Testis (tissue), 2 donors: ENCODE data around the gene RRAD.

ENCODE experiments used
- POLR2A ChIP-seq: fragments of 450-650 bp; IDR thresholded peaks from one replicate; pipeline ENCODE4 v1.6.1; 2017; ENCODE audit warnings: antibody characterized with exemption, mild to moderate bottlenecking, moderate library complexity
- TF ChIP-seq, protein P1 (sequence below), 3 experiments: fragments of 450-650 bp in 2 of 3; fragments of 200-600 bp in 1 of 3; sonication (generic) in 1 of 3; IDR thresholded peaks; one replicate each; pipeline ENCODE4 v1.5.1; 2016 to 2019; ENCODE audit warnings: antibody characterized with exemption in 3 of 3, mild to moderate bottlenecking in 2 of 3, moderate library complexity in 1 of 3

DNA sequence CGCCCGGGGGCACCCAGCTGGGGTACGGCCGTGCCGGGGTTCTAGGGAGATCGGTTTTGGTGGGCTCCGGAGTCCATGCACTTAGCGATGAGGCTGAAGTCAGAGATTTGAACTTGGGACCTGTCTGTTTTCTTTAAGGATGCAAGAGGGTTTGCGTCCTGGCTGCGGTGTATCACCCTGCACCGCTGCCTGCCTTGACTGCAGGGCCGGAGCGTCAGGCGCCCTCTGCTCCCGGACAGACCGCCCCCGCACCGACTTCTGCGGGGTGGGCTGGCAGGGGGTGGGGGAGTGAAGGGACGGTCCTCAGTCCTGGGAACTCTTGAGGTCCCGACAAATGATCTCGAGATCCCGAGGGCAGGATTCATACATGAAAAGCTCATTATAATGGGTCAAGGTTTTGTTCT lies 44.3 kb downstream of the RRAD start:
- TF ChIP-seq, protein P1, sequence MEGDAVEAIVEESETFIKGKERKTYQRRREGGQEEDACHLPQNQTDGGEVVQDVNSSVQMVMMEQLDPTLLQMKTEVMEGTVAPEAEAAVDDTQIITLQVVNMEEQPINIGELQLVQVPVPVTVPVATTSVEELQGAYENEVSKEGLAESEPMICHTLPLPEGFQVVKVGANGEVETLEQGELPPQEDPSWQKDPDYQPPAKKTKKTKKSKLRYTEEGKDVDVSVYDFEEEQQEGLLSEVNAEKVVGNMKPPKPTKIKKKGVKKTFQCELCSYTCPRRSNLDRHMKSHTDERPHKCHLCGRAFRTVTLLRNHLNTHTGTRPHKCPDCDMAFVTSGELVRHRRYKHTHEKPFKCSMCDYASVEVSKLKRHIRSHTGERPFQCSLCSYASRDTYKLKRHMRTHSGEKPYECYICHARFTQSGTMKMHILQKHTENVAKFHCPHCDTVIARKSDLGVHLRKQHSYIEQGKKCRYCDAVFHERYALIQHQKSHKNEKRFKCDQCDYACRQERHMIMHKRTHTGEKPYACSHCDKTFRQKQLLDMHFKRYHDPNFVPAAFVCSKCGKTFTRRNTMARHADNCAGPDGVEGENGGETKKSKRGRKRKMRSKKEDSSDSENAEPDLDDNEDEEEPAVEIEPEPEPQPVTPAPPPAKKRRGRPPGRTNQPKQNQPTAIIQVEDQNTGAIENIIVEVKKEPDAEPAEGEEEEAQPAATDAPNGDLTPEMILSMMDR (IDR thresholded peaks at IDR 0.05), result no peak
- no peak for TF ChIP-seq POLR2A
